H1 (cell line): ENCODE measurements around the gene DCAF7. TPM values are rescaled to one million over a fixed set of nuclear protein-coding genes. Genes with fewer than 3 reads are reported as not detected.

ENCODE experiments used
- CTCF ChIA-PET: fragments of 300-600 bp; sonication (Branson Sonifier 250); formaldehyde crosslinking; loops from one replicate; lab custom pipeline; 2021; ENCODE audit not compliant: partially characterized antibody; lab: Charles Lee
- POLR2A ChIA-PET: fragments of 300-600 bp; sonication (Branson Sonifier 250); formaldehyde crosslinking; loops from one replicate; lab custom pipeline; 2021; ENCODE audit warnings: inconsistent platforms; ENCODE audit not compliant: partially characterized antibody; lab: Charles Lee
- DNase-seq, 2 experiments: peaks; one replicate each; pipeline versions ENCODE4 v3.0.0 to v3.0.0-alpha.2; 2010 to 2022; ENCODE audit warnings: low spot score in 2 of 2, low read depth in 1 of 2, mixed read lengths in 1 of 2
- FAIRE-seq: peaks from 2 replicates; lab custom pipeline; 2011; peaks lifted over from hg19 to GRCh38; lab: Jason Lieb, UNC
- H2AFZ ChIP-seq: 2 replicates; pipeline ENCODE4 v1.8.1; 2012; ENCODE audit warnings: low read length, inconsistent platforms
- H2AK5ac ChIP-seq: 2 replicates; pipeline ENCODE4 v1.6.1; 2013; ENCODE audit warnings: low read depth, low read length
- H2BK120ac ChIP-seq: replicated peaks from 2 replicates; pipeline ENCODE3; 2013; ENCODE audit warnings: low read depth, low read length, inconsistent platforms
- H2BK12ac ChIP-seq: 2 replicates; pipeline ENCODE4 v1.6.1; 2013; ENCODE audit warnings: low read depth, low read length
- H2BK15ac ChIP-seq: 2 replicates; pipeline ENCODE4 v1.6.1; 2013; ENCODE audit warnings: low read length
- H2BK20ac ChIP-seq: 2 replicates; pipeline ENCODE4 v1.6.1; 2013; ENCODE audit warnings: low read length
- H2BK5ac ChIP-seq: 2 replicates; pipeline ENCODE4 v1.6.1; 2013; ENCODE audit warnings: low read depth, low read length
- H3K14ac ChIP-seq: 2 replicates; pipeline ENCODE4 v1.6.1; 2013; ENCODE audit warnings: inconsistent platforms; ENCODE audit not compliant: insufficient read length
- H3K18ac ChIP-seq: 2 replicates; pipeline ENCODE4 v1.6.1; 2013; ENCODE audit warnings: low read length; ENCODE audit errors: extremely low read depth
- H3K23ac ChIP-seq: 2 replicates; pipeline ENCODE4 v1.6.1; 2013; ENCODE audit warnings: inconsistent platforms; ENCODE audit not compliant: insufficient read length
- H3K23me2 ChIP-seq: 2 replicates; pipeline ENCODE4 v1.6.1; 2013; ENCODE audit warnings: low read depth, low read length
- H3K27ac ChIP-seq: 2 replicates; pipeline ENCODE4 v1.6.1; 2011; ENCODE audit warnings: low read depth, low read length, inconsistent platforms
- H3K27me3 ChIP-seq, 4 experiments: replicated peaks in 1 of 4; 1 replicate in 1 of 4; 2 replicates in 3 of 4; pipeline versions ENCODE4 v1.6.1 to v1.8.1; 2011 to 2013; ENCODE audit warnings: low read length in 3 of 4, mild to moderate bottlenecking in 3 of 4, inconsistent platforms in 2 of 4, mixed read lengths in 2 of 4, moderate library complexity in 1 of 4; ENCODE audit not compliant: control insufficient read depth in 3 of 4, insufficient read depth in 3 of 4; ENCODE audit errors: extremely low read depth in 1 of 4
- H3K36me3 ChIP-seq, 4 experiments: 2 replicates each; pipeline versions ENCODE4 v1.6.1 to v1.8.1; 2011 to 2013; ENCODE audit warnings: mild to moderate bottlenecking in 4 of 4, low read length in 3 of 4, moderate library complexity in 2 of 4, control low read depth in 1 of 4, inconsistent platforms in 1 of 4; ENCODE audit not compliant: insufficient read depth in 4 of 4, control insufficient read depth in 2 of 4
- H3K4ac ChIP-seq: replicated peaks from 2 replicates; pipeline ENCODE3; 2013; ENCODE audit warnings: low read length, low read depth, mixed read lengths, inconsistent platforms; ENCODE audit not compliant: insufficient read length
- H3K4me1 ChIP-seq, 4 experiments: replicated peaks in 1 of 4; 1 replicate in 1 of 4; 2 replicates in 3 of 4; pipeline versions ENCODE4 v1.6.1 to v1.8.1; 2011 to 2013; ENCODE audit warnings: low read length in 3 of 4, inconsistent platforms in 2 of 4, mixed read lengths in 1 of 4; ENCODE audit not compliant: insufficient read depth in 4 of 4, control insufficient read depth in 3 of 4
- H3K4me2 ChIP-seq, 2 experiments: 2 replicates each; pipeline versions ENCODE4 v1.6.1 to v1.8.1; 2011 to 2013; ENCODE audit warnings: low read depth in 2 of 2, low read length in 2 of 2, control low read depth in 1 of 2, inconsistent platforms in 1 of 2, mild to moderate bottlenecking in 1 of 2; ENCODE audit not compliant: insufficient read depth in 1 of 2
- H3K4me3 ChIP-seq, 4 experiments: fragments of 200-600, 300-600 bp in 1 of 4; sonication (generic), shearing (Covaris generic), sonication (Bioruptor Twin) in 1 of 4; 2 replicates each; pipeline versions ENCODE4 v1.5.1 to v1.8.1; 2011 to 2016; ENCODE audit warnings: low read length in 4 of 4, low read depth in 3 of 4, control low read depth in 2 of 4, inconsistent platforms in 2 of 4, mild to moderate bottlenecking in 2 of 4, mixed read lengths in 1 of 4, moderate library complexity in 1 of 4; ENCODE audit not compliant: insufficient read depth in 2 of 4; ENCODE audit errors: extremely low read depth in 1 of 4
- H3K56ac ChIP-seq: replicated peaks from 2 replicates; pipeline ENCODE3; 2013; ENCODE audit warnings: low read depth, mild to moderate bottlenecking, mixed read lengths, low read length, inconsistent platforms; ENCODE audit not compliant: insufficient read length
- H3K79me1 ChIP-seq: 2 replicates; pipeline ENCODE4 v1.6.1; 2013; ENCODE audit warnings: low read depth, low read length, control low read depth
- H3K79me2 ChIP-seq, 2 experiments: 2 replicates each; pipeline versions ENCODE4 v1.6.1 to v1.8.1; 2012 to 2013; ENCODE audit warnings: low read length in 2 of 2, mild to moderate bottlenecking in 2 of 2, inconsistent platforms in 1 of 2; ENCODE audit not compliant: insufficient read depth in 2 of 2, control insufficient read depth in 1 of 2
- H3K9ac ChIP-seq, 4 experiments: replicated peaks in 1 of 4; 1 replicate in 1 of 4; 2 replicates in 3 of 4; pipeline versions ENCODE4 v1.6.1 to v1.8.1; 2011 to 2013; ENCODE audit warnings: low read depth in 3 of 4, low read length in 3 of 4, control low read depth in 2 of 4, mild to moderate bottlenecking in 2 of 4, moderate library complexity in 2 of 4, inconsistent platforms in 1 of 4; ENCODE audit errors: extremely low read depth in 1 of 4
- H3K9me3 ChIP-seq, 2 experiments: 2 replicates each; pipeline versions ENCODE4 v1.6.1 to v1.8.1; 2012 to 2013; ENCODE audit warnings: mild to moderate bottlenecking in 2 of 2, moderate library complexity in 2 of 2, control low read depth in 1 of 2, inconsistent platforms in 1 of 2, low read depth in 1 of 2, low read length in 1 of 2, mixed read lengths in 1 of 2; ENCODE audit not compliant: insufficient read depth in 2 of 2
- H4K20me1 ChIP-seq, 2 experiments: replicated peaks in 1 of 2; 2 replicates each; pipeline versions ENCODE3 to v1.8.1; 2011 to 2013; ENCODE audit warnings: inconsistent platforms in 2 of 2, low read length in 2 of 2, mild to moderate bottlenecking in 1 of 2; ENCODE audit not compliant: insufficient read depth in 2 of 2, control insufficient read depth in 1 of 2
- H4K5ac ChIP-seq: 2 replicates; pipeline ENCODE4 v1.6.1; 2013; ENCODE audit warnings: low read length, low read depth, mixed read lengths, inconsistent platforms; ENCODE audit not compliant: insufficient read length
- H4K8ac ChIP-seq: 2 replicates; pipeline ENCODE4 v1.8.0; 2013; ENCODE audit warnings: mild to moderate bottlenecking, moderate library complexity, low read length, inconsistent platforms; ENCODE audit not compliant: insufficient read depth; ENCODE audit errors: extremely low read depth
- H4K91ac ChIP-seq: replicated peaks from 2 replicates; pipeline ENCODE3; 2013; ENCODE audit warnings: low read length, mixed read lengths, inconsistent platforms; ENCODE audit not compliant: insufficient read length
- BRCA1 ChIP-seq: IDR thresholded peaks from 2 replicates; pipeline ENCODE4 v1.6.1; 2012; ENCODE audit warnings: low read depth, low read length, improper control_type of control experiment
- CREB1 ChIP-seq: IDR thresholded peaks from 2 replicates; pipeline ENCODE4 v1.6.1; 2012; ENCODE audit warnings: inconsistent platforms
- CTBP2 ChIP-seq: IDR thresholded peaks from 2 replicates; pipeline ENCODE4 v1.7.0; 2011; ENCODE audit warnings: borderline replicate concordance, mild to moderate bottlenecking, moderate library complexity, mixed read lengths, low read length; ENCODE audit not compliant: insufficient read depth, insufficient read length
- EZH2 ChIP-seq: fragments of 200-600 bp; sonication (generic); IDR thresholded peaks from 2 replicates; pipeline ENCODE4 v1.7.1; 2012; ENCODE audit warnings: low read depth, mild to moderate bottlenecking, moderate library complexity, low read length, inconsistent platforms; ENCODE audit not compliant: severe bottlenecking
- FOSL1 ChIP-seq: IDR thresholded peaks from 2 replicates; pipeline ENCODE4 v1.6.1; 2011; ENCODE audit warnings: mild to moderate bottlenecking, low read depth, low read length, moderate library complexity; ENCODE audit not compliant: insufficient read depth
- NANOG ChIP-seq: IDR thresholded peaks from 2 replicates; pipeline ENCODE4 v1.6.1; 2011; ENCODE audit warnings: low read length, low read depth, mild to moderate bottlenecking, inconsistent platforms; ENCODE audit not compliant: insufficient read depth, poor library complexity, severe bottlenecking
- PHF8 ChIP-seq: fragments of 200-600 bp; sonication (generic); conservative IDR thresholded peaks from 2 replicates; pipeline ENCODE4 v1.7.1; 2012; ENCODE audit warnings: low read depth, mild to moderate bottlenecking, inconsistent platforms, low read length, moderate library complexity
- POLR2AphosphoS5 ChIP-seq: IDR thresholded peaks from 2 replicates; pipeline ENCODE4 v1.6.1; 2011; ENCODE audit warnings: low read depth, low read length
- RAD21 ChIP-seq, 2 experiments: IDR thresholded peaks in 1 of 2; conservative IDR thresholded peaks in 1 of 2; 2 replicates each; pipeline ENCODE4 v1.6.1; 2011; ENCODE audit warnings: low read depth in 2 of 2, low read length in 2 of 2, improper control_type of control experiment in 1 of 2, inconsistent platforms in 1 of 2, mild to moderate bottlenecking in 1 of 2, moderate library complexity in 1 of 2
- RFX5 ChIP-seq: IDR thresholded peaks from 2 replicates; pipeline ENCODE4 v1.6.1; 2011; ENCODE audit warnings: low read depth, low read length, improper control_type of control experiment, borderline replicate concordance
- SP1 ChIP-seq: IDR thresholded peaks from 2 replicates; pipeline ENCODE4 v1.6.1; 2011; ENCODE audit warnings: low read depth, low read length
- SUZ12 ChIP-seq: fragments of 200-600 bp; sonication (generic); IDR thresholded peaks from 2 replicates; pipeline ENCODE4 v1.6.1; 2012; ENCODE audit warnings: mild to moderate bottlenecking, inconsistent platforms, low read length, moderate library complexity, mixed read lengths
- TBP ChIP-seq: IDR thresholded peaks from 2 replicates; pipeline ENCODE4 v1.6.1; 2011; ENCODE audit warnings: low read depth, low read length, improper control_type of control experiment
- ZNF274 ChIP-seq: IDR thresholded peaks from 2 replicates; pipeline ENCODE4 v1.7.0; 2012; ENCODE audit warnings: low read length, borderline replicate concordance; ENCODE audit errors: extremely low read depth
- WGBS, 2 experiments: shearing (Covaris generic) in 1 of 2; methylation state at CpG; one replicate each; pipeline versions ENCODE4 v1.1.6 to v1.1.7; 2013 to 2015; ENCODE audit warnings: low lambda C conversion rate in 2 of 2, mixed read lengths in 2 of 2, inconsistent platforms in 1 of 2, low coverage in 1 of 2, missing lambda C conversion rate in 1 of 2; ENCODE audit not compliant: insufficient replicate concordance in 2 of 2, insufficient coverage in 1 of 2, insufficient read length in 1 of 2; ENCODE audit errors: extremely low coverage in 1 of 2, missing lambda C conversion rate in 1 of 2; 5-methylcytosine and 5-hydroxymethylcytosine counted together
- polyA plus RNA-seq, 7 experiments: library from polyadenylated mRNA; depleted of rRNA in 3 of 7; stranded (reverse) in 5 of 7; unstranded in 2 of 7; fragments of >200 nt in 5 of 7; fragments of 200-250 nt in 2 of 7; gene quantifications; 1 replicate in 5 of 7; 2 replicates in 1 of 7; 4 replicates in 1 of 7; pipeline versions ENCODE4 v1.2.1 to v1.2.3, GENCODE V29; 2011 to 2013; ENCODE audit warnings: missing spikeins in 2 of 7, mixed read lengths in 2 of 7
- total RNA-seq: library from RNA; stranded (reverse); fragmentation: NEBNext Ultra II Directional; extraction: Animal tissue kit (Norgen Biotek cat#: 25700); gene quantifications from 2 replicates; pipeline ENCODE4 v1.2.1, GENCODE V29; 2021

DCAF7 gene
- total and polyA plus RNA-seq, 2 of the 8 experiments (the other 6 are each of a cell fraction or from before 2014, with no cell fraction given), result 74.9 to 94.1 TPM

DNA sequence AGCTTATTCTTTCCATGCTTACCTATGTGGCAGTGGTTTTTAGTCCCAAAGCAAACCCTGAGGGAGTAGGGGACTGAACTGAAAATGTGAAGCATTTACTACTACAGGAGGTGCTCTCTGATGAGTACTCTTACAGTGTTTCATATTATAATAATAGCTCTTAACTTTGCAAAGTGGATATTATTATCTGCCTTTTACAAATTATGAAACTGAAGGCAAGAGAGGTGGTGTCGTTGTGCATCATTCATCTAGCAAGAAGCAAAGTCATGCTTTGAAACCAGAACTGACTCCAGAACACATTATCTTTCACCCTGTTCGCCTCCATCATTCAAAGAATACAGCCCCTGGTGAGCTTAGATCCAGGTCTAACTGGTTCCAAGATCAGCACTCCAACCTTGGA, 35.3 kb upstream of the DCAF7 start:
- no peak overlapping the region for H2AFZ ChIP-seq
- H3K4me3 ChIP-seq, result no peak overlapping the region
- H3K27ac ChIP-seq, result no peak overlapping the region
- ChIA-PET CTCF (interaction anchor here (1.1 to 3.3 kb wide), 8 partner anchors 9 to 97 kb away, joined by 3 to 25 read pairs (median 4); no protein-coding TSS in a partner anchor), POLR2A (interaction anchor here (0.9 kb wide), 1 partner anchor 23 kb away, joined by 4 read pairs; no protein-coding TSS in a partner anchor)
- no peak overlapping the region for H2BK120ac ChIP-seq
- H3K4me1 ChIP-seq, result no peaks in the 10 kb centered on the region; a peak in 1 of 7 replicates
- H4K8ac ChIP-seq, result no peak overlapping the region
- no peak overlapping the region for H2BK5ac ChIP-seq
- H3K23me2 ChIP-seq, result no peaks in the 10 kb centered on the region
- H3K9me3 ChIP-seq, result no peaks in the 10 kb centered on the region
- H2BK20ac ChIP-seq, result no peak overlapping the region
- H3K14ac ChIP-seq, result no peak overlapping the region
- DNase-seq (no peak), FAIRE-seq (no peak)
- H3K9ac ChIP-seq, result no peak overlapping the region
- H4K20me1 ChIP-seq, result peaks cover 0 to 2% of the 10 kb centered on the region in 2 experiments
- H3K79me1 ChIP-seq, result no peaks in the 10 kb centered on the region
- no peak for TF ChIP-seq SUZ12
- no peak for TF ChIP-seq SP1
- TF ChIP-seq RAD21 (IDR thresholded peaks at IDR 0.05 in 1 of 2, conservative IDR thresholded peaks at IDR 0.05 in 1 of 2; ENCODE audit: low read depth in 2 of 2, low read length in 2 of 2), result no peak
- no peak for TF ChIP-seq BRCA1
- no peak for TF ChIP-seq POLR2AphosphoS5
- TF ChIP-seq FOSL1, result no peak
- no peak for TF ChIP-seq NANOG
- no peak for TF ChIP-seq PHF8
- no peak for TF ChIP-seq RFX5
- no peak for TF ChIP-seq ZNF274
- no peak for TF ChIP-seq EZH2
- TF ChIP-seq CTBP2, result no peak
- TF ChIP-seq TBP, result no peak
- TF ChIP-seq CREB1, result no peak
- no peaks in the 10 kb centered on the region for H3K27me3 ChIP-seq
- no peak overlapping the region for H3K18ac ChIP-seq
- H3K56ac ChIP-seq, result no peak overlapping the region
- H3K4me2 ChIP-seq, result no peak overlapping the region
- H2BK15ac ChIP-seq, result no peak overlapping the region
- no peak overlapping the region for H2AK5ac ChIP-seq
- no peak overlapping the region for H4K91ac ChIP-seq
- no peak overlapping the region for H2BK12ac ChIP-seq
- no peak overlapping the region for H3K4ac ChIP-seq
- WGBS, 2 experiments, result 87% methylated on average over 2 of the region's 2 CpGs; no CpG with 5 or more reads in 1 of the 2 experiments
- no peak overlapping the region for H3K23ac ChIP-seq
- H3K36me3 ChIP-seq, result no peaks in the 10 kb centered on the region
- no peaks in the 10 kb centered on the region for H3K79me2 ChIP-seq
- H4K5ac ChIP-seq, result no peak overlapping the region
